ENCODE results near the gene SEMA5A. TPM values are rescaled to one million over a fixed set of nuclear protein-coding genes. Genes with fewer than 3 reads are reported as not detected.

SEMA5A gene
- total RNA-seq, 1 experiment from 2014 or later = 18.6 TPM

GRCh38 chr5:9278921-9279603 lies 266.8 kb downstream of the SEMA5A start:
- DNase-seq (ENCODE audit: low read depth) = no peak

- DNase-seq (ENCODE audit: low read depth) = peak; percentile 80
Measured at GRCh38 chr5:9269014-9269413, 276.9 kb downstream of the SEMA5A start.

GRCh38 chr5:9268226-9268625 lies 277.6 kb downstream of the SEMA5A start:
- DNase-seq (ENCODE audit: low read depth) = no peak

- DNase-seq (ENCODE audit: low read depth) = peak; percentile 99
Measured at GRCh38 chr5:9265441-9266287, 280.2 kb downstream of the SEMA5A start.

- DNase-seq (ENCODE audit: low read depth) = no peak
Measured at GRCh38 chr5:9264301-9264700, 281.6 kb downstream of the SEMA5A start.

GRCh38 chr5:9263656-9264055 lies 282.2 kb downstream of the SEMA5A start:
- DNase-seq (ENCODE audit: low read depth) = no peak

GRCh38 chr5:9251379-9251980 lies 294.4 kb downstream of the SEMA5A start:
- DNase-seq (ENCODE audit: low read depth) = peak; percentile 45

GRCh38 chr5:9249231-9249630 lies 296.6 kb downstream of the SEMA5A start:
- DNase-seq (ENCODE audit: low read depth) = no peak

GRCh38 chr5:9245071-9245470 lies 300.8 kb downstream of the SEMA5A start:
- peak; percentile 38 for DNase-seq (ENCODE audit: low read depth)

GRCh38 chr5:9244417-9244816 lies 301.5 kb downstream of the SEMA5A start:
- no peak for DNase-seq (ENCODE audit: low read depth)

GRCh38 chr5:9241479-9242305 lies 304.2 kb downstream of the SEMA5A start:
- DNase-seq (ENCODE audit: low read depth) = peak; percentile 17

GRCh38 chr5:9240431-9240830 lies 305.4 kb downstream of the SEMA5A start:
- no peak for DNase-seq (ENCODE audit: low read depth)

- DNase-seq (ENCODE audit: low read depth) = no peak
Measured at GRCh38 chr5:9239626-9240025, 306.2 kb downstream of the SEMA5A start.

- DNase-seq (ENCODE audit: low read depth) = peak; percentile 38
Measured at GRCh38 chr5:9239071-9239470, 306.8 kb downstream of the SEMA5A start.

GRCh38 chr5:9233712-9234111 lies 312.2 kb downstream of the SEMA5A start:
- peak; percentile 42 for DNase-seq (ENCODE audit: low read depth)

- no peak for DNase-seq (ENCODE audit: low read depth)
Measured at GRCh38 chr5:9233035-9233434, 312.8 kb downstream of the SEMA5A start.

GRCh38 chr5:9231842-9232241 lies 314.0 kb downstream of the SEMA5A start:
- peak; percentile 75 for DNase-seq (ENCODE audit: low read depth)

GRCh38 chr5:9230355-9230754 lies 315.5 kb downstream of the SEMA5A start:
- no peak for DNase-seq (ENCODE audit: low read depth)

GRCh38 chr5:9226016-9226536 lies 319.8 kb downstream of the SEMA5A start:
- no peak for DNase-seq (ENCODE audit: low read depth)

- DNase-seq (ENCODE audit: low read depth) = no peak
Measured at GRCh38 chr5:9222054-9222976, 323.6 kb downstream of the SEMA5A start.

Measured in M059J (cell line).